GM21786 (cell line): ENCODE results near the gene ABLIM3.

Experiments used
- ATAC-seq: cut with Tn5 transposase; IDR thresholded peaks from one replicate; pipeline ENCODE4 v1.9.1; 2021; ENCODE audit not compliant: unreplicated experiment

Gene ABLIM3

GRCh38 chr5:149156435-149157083 lies 15.3 kb downstream of the ABLIM3 start:
- no peak for ATAC-seq

DNA sequence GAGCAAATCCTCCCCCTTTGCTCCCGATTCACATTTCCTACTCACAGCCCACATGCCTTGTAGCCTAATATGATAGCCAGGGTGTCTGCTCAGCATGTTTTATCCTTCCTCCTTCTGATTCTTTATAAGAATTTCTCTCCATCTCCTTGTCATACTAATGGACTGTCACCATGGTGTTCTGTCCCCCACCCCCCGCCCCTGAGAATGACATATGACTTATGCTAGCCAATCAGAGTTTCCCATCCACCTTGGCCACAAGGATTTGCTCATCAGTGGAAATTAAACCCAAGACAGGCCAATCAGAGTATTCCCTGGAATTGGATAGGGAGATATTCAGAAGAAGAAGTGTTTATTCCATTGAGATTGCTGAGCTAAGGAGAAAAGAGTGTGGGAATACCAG lies 16.0 kb downstream of the ABLIM3 start:
- ATAC-seq, result no peak

DNA sequence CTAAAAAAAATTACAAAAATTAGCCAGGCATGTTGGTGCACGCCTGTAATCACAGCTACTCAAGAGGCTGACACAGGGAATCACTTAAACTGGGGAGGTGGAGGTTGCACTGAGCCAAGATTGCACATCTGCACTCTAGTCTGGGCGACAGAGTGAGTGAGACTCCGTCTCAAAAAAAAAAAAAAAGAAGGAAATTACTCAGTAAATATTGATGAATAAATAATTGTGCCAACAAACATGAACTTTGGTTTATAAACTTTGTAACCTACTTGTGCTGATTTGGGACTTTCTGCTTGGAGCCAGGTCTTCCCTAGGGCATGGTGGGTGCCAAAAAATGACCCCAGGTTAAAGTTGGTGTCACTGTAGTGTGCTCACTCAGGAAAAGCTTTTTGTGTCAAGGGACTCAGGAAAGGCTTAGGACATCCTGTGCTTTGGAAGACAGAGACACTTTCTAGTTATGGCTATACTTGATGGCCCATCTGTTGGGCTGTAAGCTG lies 19.0 kb downstream of the ABLIM3 start:
- no peak for ATAC-seq

- ATAC-seq, result no peak
Observed at GRCh38 chr5:149161026-149161687, 19.9 kb downstream of the ABLIM3 start.

DNA sequence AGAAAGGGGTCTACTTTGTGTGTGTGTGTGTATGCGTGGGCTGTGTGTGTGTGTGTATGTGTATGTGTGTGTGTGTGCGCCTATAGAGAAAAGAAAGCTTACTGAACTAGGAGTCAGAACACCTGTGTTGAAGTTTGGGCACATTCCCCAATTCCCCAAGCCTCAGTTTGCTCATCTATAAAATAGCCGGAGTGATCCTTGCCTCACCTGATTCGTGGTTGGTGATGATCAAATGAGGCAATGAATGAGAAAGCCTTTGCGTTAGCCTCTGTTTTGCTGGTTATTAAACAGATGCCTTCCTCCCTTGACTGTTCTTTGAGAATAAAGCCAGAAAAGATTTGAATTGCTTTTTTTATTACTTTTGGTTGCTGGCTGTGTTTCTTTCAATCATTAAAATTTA lies 20.6 kb downstream of the ABLIM3 start:
- ATAC-seq, result no peak

GRCh38 chr5:149162401-149163084 lies 21.2 kb downstream of the ABLIM3 start:
- ATAC-seq, result peak; percentile 89

DNA sequence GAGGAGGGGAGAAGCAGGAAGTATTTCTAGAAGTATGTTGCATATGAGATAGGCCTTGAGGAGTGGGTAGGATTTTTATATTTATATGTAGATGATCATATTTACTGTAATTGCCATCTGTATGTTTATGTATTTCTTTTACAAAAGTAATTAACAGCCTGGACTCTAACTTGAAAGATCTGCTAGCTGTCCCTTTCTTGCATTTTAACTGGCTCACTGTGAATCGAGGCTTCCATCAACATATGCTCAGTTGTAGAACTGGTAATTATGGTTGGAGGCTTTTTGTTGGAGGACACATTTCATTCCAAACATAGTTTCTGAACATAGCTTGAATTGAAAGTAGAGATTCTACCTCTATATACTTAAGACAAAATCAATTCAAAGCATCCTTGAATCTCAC lies 23.4 kb downstream of the ABLIM3 start:
- no peak for ATAC-seq

DNA sequence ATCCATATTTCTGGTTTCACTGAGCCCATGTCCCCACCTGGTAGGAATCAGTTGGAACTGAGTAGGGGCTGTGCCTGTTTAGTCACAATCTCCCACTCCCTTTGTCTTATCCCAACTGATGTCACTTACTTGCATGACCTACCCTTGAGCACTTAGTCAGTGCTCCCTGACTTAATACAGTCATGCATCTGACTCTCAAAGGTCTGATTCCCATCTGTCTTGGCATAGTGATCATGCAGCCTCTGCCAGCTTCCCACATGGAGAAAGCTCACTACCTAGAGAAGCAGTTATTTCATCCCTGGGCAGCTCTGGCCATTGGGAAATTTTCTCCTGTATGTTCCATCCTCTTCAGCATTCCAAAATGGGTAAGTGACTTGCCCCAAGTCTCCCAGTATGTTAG lies 24.8 kb downstream of the ABLIM3 start:
- ATAC-seq, result no peak

DNA sequence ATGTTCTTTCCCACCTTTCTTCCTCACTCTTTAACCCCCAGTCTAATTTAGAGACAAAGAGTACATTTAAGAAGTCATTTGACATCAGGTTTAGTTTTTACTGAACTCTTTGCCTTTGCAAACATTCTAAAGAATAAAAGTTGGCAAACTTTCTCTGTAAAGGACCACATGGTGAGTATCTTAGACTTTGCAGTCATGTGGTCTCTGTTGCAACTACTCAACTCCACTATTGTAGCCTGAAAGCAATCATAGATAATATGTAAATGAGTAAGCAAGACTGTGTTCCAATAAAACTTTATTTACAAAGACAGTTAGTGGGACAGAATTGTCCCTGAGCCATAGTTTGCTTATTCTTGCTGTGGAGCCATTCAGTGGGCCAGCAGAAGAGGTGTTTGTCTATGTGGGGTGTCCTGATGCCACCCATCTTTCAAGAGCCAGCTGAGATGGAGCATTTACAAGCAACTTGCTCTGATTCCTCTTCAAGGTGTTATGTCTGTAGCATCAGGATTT lies 25.4 kb downstream of the ABLIM3 start:
- no peak for ATAC-seq

- no peak for ATAC-seq
Observed at GRCh38 chr5:149168276-149168906, 27.1 kb downstream of the ABLIM3 start.

- no peak for ATAC-seq
Observed at GRCh38 chr5:149170299-149170698, 29.0 kb downstream of the ABLIM3 start.

GRCh38 chr5:149172261-149172660 lies 31.0 kb downstream of the ABLIM3 start:
- ATAC-seq, result peak; percentile 81

DNA sequence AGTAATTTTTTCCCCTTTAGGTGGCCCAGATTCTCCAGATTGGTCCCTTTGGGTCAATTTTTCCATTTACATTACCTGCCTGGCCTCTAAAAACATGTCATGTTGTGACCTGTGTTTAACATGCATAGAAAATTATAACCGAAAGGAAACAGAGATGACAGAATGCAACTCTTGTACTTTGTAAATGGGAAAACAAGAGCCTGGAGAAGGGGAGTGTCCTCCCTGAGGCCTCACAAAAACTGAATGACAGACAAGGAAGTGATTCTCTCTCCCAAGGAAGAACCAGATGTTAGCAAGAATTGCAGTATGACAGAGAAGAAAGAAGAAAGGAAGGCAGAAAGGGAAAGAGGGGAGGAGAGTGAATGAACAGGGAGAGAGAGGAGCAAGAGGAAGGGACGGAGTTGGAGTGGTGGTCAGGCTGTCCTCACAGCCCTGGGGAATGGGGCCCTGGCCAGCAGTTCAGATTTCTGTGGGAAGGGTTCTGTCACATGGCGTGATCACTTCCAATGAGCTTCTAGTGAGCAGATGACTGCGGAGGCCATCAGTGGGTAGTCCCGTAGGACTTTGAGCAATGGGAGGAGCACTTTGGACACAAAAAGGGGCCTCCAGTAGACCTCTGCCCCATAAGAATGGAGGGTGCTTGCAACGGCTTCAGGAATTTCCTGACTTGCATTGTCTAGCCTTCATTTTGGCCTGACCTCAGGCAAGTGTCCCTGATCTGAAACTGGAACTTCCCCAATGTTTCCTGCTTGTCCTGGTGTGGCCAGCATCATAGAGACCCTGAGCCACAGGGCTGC lies 31.6 kb downstream of the ABLIM3 start:
- peak; percentile 23 for ATAC-seq

- no peak for ATAC-seq
Observed at GRCh38 chr5:149174847-149175234, 33.5 kb downstream of the ABLIM3 start.

- no peak for ATAC-seq
Observed at GRCh38 chr5:149175346-149176105, 34.2 kb downstream of the ABLIM3 start.

GRCh38 chr5:149177339-149177843 lies 36.1 kb downstream of the ABLIM3 start:
- ATAC-seq, result no peak

GRCh38 chr5:149177911-149178565 lies 36.7 kb downstream of the ABLIM3 start:
- ATAC-seq, result no peak

- no peak for ATAC-seq
Observed at GRCh38 chr5:149181732-149182131, 40.4 kb downstream of the ABLIM3 start.

DNA sequence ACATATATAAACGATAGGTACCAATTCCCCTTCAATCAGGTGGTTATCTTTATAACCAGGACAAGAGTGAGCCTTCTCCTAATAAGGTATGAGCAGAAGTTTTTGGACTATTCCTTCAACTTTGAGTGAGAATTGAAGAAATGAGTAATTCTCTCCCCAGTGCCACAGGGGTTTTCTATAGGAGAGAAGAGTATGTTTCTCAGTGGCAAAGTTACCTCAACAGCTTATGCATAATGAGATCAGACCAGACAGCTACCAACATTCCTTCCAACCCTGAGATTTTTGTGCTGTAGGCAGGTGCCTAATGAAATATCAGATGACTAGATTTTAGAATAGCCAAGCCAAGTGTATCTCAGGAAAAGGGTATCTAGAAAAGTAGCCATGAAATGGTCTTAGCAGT lies 40.9 kb downstream of the ABLIM3 start:
- no peak for ATAC-seq
